Measurements from ENCODE around the gene MAPK1.
"Not testable (repeated sequence)": the region's sequence is repeated elsewhere in the genome, so short reads cannot be mapped to it uniquely, and the experiment has no call there.

Gene MAPK1

GRCh38 chr22:21815357-21815756, 52.1 kb downstream of the MAPK1 start:
- H3K9me3 ChIP-seq (ENCODE audit: control insufficient read depth in 1 of 2, low read length in 2 of 2), result no peaks in the 10 kb centered on the region
- peaks cover 16 to 36% of the 10 kb centered on the region in 2 donors for H3K4me1 ChIP-seq (ENCODE audit: control insufficient read depth in 1 of 2, insufficient read depth in 2 of 2, low read length in 2 of 2)
- H3K36me3 ChIP-seq (ENCODE audit: control insufficient read depth in 1 of 2, insufficient read depth in 2 of 2, low read length in 2 of 2), result peaks cover 0 to 3% of the 10 kb centered on the region in 2 donors
- H3K27me3 ChIP-seq (ENCODE audit: low read depth, low read length), result no peaks in the 10 kb centered on the region
- H3K27ac ChIP-seq (ENCODE audit: low read length), result no peak overlapping the region
- no peak overlapping the region for H3K4me3 ChIP-seq (ENCODE audit: low read depth in 1 of 2, low read length in 2 of 2)

- Histone ChIP-seq H3K9me3 (ENCODE audit: control insufficient read depth in 1 of 2, low read length in 2 of 2) (no peaks in the 10 kb centered on the region), H3K36me3 (ENCODE audit: control insufficient read depth in 1 of 2, insufficient read depth in 2 of 2, low read length in 2 of 2) (peaks cover 0 to 2% of the 10 kb centered on the region in 2 donors), H3K27me3 (ENCODE audit: low read depth, low read length) (no peaks in the 10 kb centered on the region), H3K4me3 (ENCODE audit: low read depth in 1 of 2, low read length in 2 of 2) (no peak overlapping the region), H3K4me1 (ENCODE audit: control insufficient read depth in 1 of 2, insufficient read depth in 2 of 2, low read length in 2 of 2) (peaks cover 6 to 26% of the 10 kb centered on the region in 2 donors), H3K27ac (ENCODE audit: low read length) (no peak overlapping the region)
These were observed 55.5 kb downstream of the MAPK1 start for GRCh38 chr22:21811982-21812381.

GRCh38 chr22:21807544-21808529, 59.6 kb downstream of the MAPK1 start:
- Histone ChIP-seq H3K9me3 (ENCODE audit: control insufficient read depth in 1 of 2, low read length in 2 of 2) (no peaks in the 10 kb centered on the region), H3K27me3 (ENCODE audit: low read depth, low read length) (no peaks in the 10 kb centered on the region), H3K27ac (ENCODE audit: low read length) (no peak overlapping the region), H3K36me3 (ENCODE audit: control insufficient read depth in 1 of 2, insufficient read depth in 2 of 2, low read length in 2 of 2) (peaks cover 1 to 31% of the 10 kb centered on the region in 2 donors), H3K4me3 (ENCODE audit: low read depth in 1 of 2, low read length in 2 of 2) (no peak overlapping the region), H3K4me1 (ENCODE audit: control insufficient read depth in 1 of 2, insufficient read depth in 2 of 2, low read length in 2 of 2) (peaks cover 0 to 10% of the 10 kb centered on the region in 2 donors)

- not testable (repeated sequence) for H3K27me3 ChIP-seq (ENCODE audit: low read depth, low read length); H3K27ac ChIP-seq (ENCODE audit: low read length)
- peaks cover 19 to 52% of the 10 kb centered on the region in 2 donors for H3K36me3 ChIP-seq (ENCODE audit: control insufficient read depth in 1 of 2, insufficient read depth in 2 of 2, low read length in 2 of 2)
These were observed 62.1 kb downstream of the MAPK1 start for GRCh38 chr22:21805325-21805724.

GRCh38 chr22:21803811-21804249, 63.6 kb downstream of the MAPK1 start:
- H3K27ac ChIP-seq (ENCODE audit: low read length), result no peak overlapping the region
- H3K36me3 ChIP-seq (ENCODE audit: control insufficient read depth in 1 of 2, insufficient read depth in 2 of 2, low read length in 2 of 2), result peaks cover 25 to 57% of the 10 kb centered on the region in 2 donors
- no peak overlapping the region for H3K4me3 ChIP-seq (ENCODE audit: low read depth in 1 of 2, low read length in 2 of 2)
- H3K9me3 ChIP-seq (ENCODE audit: control insufficient read depth in 1 of 2, low read length in 2 of 2), result no peaks in the 10 kb centered on the region
- no peaks in the 10 kb centered on the region for H3K27me3 ChIP-seq (ENCODE audit: low read depth, low read length)
- peaks cover 0 to 10% of the 10 kb centered on the region in 2 donors for H3K4me1 ChIP-seq (ENCODE audit: control insufficient read depth in 1 of 2, insufficient read depth in 2 of 2, low read length in 2 of 2)

More at GRCh38 chr22:21805325-21805724, 62.1 kb downstream of the MAPK1 start:
- H3K4me3 ChIP-seq (ENCODE audit: low read depth in 1 of 2, low read length in 2 of 2); H3K9me3 ChIP-seq (ENCODE audit: control insufficient read depth in 1 of 2, low read length in 2 of 2): not testable (repeated sequence)
- H3K4me1 ChIP-seq (ENCODE audit: control insufficient read depth in 1 of 2, insufficient read depth in 2 of 2, low read length in 2 of 2), result peaks cover 0 to 10% of the 10 kb centered on the region in 2 donors

GRCh38 chr22:21802673-21803072, 64.8 kb downstream of the MAPK1 start:
- H3K4me1 ChIP-seq (ENCODE audit: control insufficient read depth in 1 of 2, insufficient read depth in 2 of 2, low read length in 2 of 2), result peaks cover 0 to 5% of the 10 kb centered on the region in 2 donors
- H3K27ac ChIP-seq (ENCODE audit: low read length), result no peak overlapping the region
- H3K27me3 ChIP-seq (ENCODE audit: low read depth, low read length), result no peaks in the 10 kb centered on the region
- no peaks in the 10 kb centered on the region for H3K9me3 ChIP-seq (ENCODE audit: control insufficient read depth in 1 of 2, low read length in 2 of 2)
- peaks cover 30 to 67% of the 10 kb centered on the region in 2 donors for H3K36me3 ChIP-seq (ENCODE audit: control insufficient read depth in 1 of 2, insufficient read depth in 2 of 2, low read length in 2 of 2)
- no peak overlapping the region for H3K4me3 ChIP-seq (ENCODE audit: low read depth in 1 of 2, low read length in 2 of 2)

GRCh38 chr22:21802056-21802455, 65.4 kb downstream of the MAPK1 start:
- no peak overlapping the region for H3K27ac ChIP-seq (ENCODE audit: low read length)
- peaks cover 0 to under 1% of the 10 kb centered on the region in 2 donors for H3K4me1 ChIP-seq (ENCODE audit: control insufficient read depth in 1 of 2, insufficient read depth in 2 of 2, low read length in 2 of 2)
- H3K4me3 ChIP-seq (ENCODE audit: low read depth in 1 of 2, low read length in 2 of 2), result no peak overlapping the region
- no peaks in the 10 kb centered on the region for H3K9me3 ChIP-seq (ENCODE audit: control insufficient read depth in 1 of 2, low read length in 2 of 2)
- no peaks in the 10 kb centered on the region for H3K27me3 ChIP-seq (ENCODE audit: low read depth, low read length)
- peaks cover 31 to 67% of the 10 kb centered on the region in 2 donors for H3K36me3 ChIP-seq (ENCODE audit: control insufficient read depth in 1 of 2, insufficient read depth in 2 of 2, low read length in 2 of 2)

- not testable (repeated sequence) for H3K9me3 ChIP-seq (ENCODE audit: control insufficient read depth in 1 of 2, low read length in 2 of 2); H3K27me3 ChIP-seq (ENCODE audit: low read depth, low read length); H3K4me1 ChIP-seq (ENCODE audit: control insufficient read depth in 1 of 2, insufficient read depth in 2 of 2, low read length in 2 of 2); H3K27ac ChIP-seq (ENCODE audit: low read length); H3K4me3 ChIP-seq (ENCODE audit: low read depth in 1 of 2, low read length in 2 of 2)
- peaks cover 37 to 67% of the 10 kb centered on the region in 2 donors for H3K36me3 ChIP-seq (ENCODE audit: control insufficient read depth in 1 of 2, insufficient read depth in 2 of 2, low read length in 2 of 2)
These were observed 66.2 kb downstream of the MAPK1 start for GRCh38 chr22:21801304-21801644.

- Histone ChIP-seq H3K4me1 (ENCODE audit: control insufficient read depth in 1 of 2, insufficient read depth in 2 of 2, low read length in 2 of 2) (peaks cover 0 to 4% of the 10 kb centered on the region in 2 donors), H3K27me3 (ENCODE audit: low read depth, low read length) (no peaks in the 10 kb centered on the region), H3K4me3 (ENCODE audit: low read depth in 1 of 2, low read length in 2 of 2) (no peak overlapping the region), H3K36me3 (ENCODE audit: control insufficient read depth in 1 of 2, insufficient read depth in 2 of 2, low read length in 2 of 2) (peaks cover 42 to 68% of the 10 kb centered on the region in 2 donors), H3K27ac (ENCODE audit: low read length) (no peak overlapping the region), H3K9me3 (ENCODE audit: control insufficient read depth in 1 of 2, low read length in 2 of 2) (no peaks in the 10 kb centered on the region)
These were observed 66.7 kb downstream of the MAPK1 start for GRCh38 chr22:21800552-21801303.

GRCh38 chr22:21797444-21798221, 69.8 kb downstream of the MAPK1 start:
- H3K9me3 ChIP-seq (ENCODE audit: control insufficient read depth in 1 of 2, low read length in 2 of 2), result no peaks in the 10 kb centered on the region
- H3K27me3 ChIP-seq (ENCODE audit: low read depth, low read length), result no peaks in the 10 kb centered on the region
- H3K4me3 ChIP-seq (ENCODE audit: low read depth in 1 of 2, low read length in 2 of 2), result no peak overlapping the region
- no peak overlapping the region for H3K27ac ChIP-seq (ENCODE audit: low read length)
- peaks cover 39 to 40% of the 10 kb centered on the region in 2 donors for H3K36me3 ChIP-seq (ENCODE audit: control insufficient read depth in 1 of 2, insufficient read depth in 2 of 2, low read length in 2 of 2)
- peaks cover 0 to 4% of the 10 kb centered on the region in 2 donors for H3K4me1 ChIP-seq (ENCODE audit: control insufficient read depth in 1 of 2, insufficient read depth in 2 of 2, low read length in 2 of 2)

Measured in muscle layer of duodenum (tissue), 2 donors.